ENCODE results near the gene ATF7. TPM values are rescaled to one million over a fixed set of nuclear protein-coding genes. Genes with fewer than 3 reads are reported as not detected.
A peak's percentile ranks its signal among the peaks of the same experiment; 100 is the strongest.
"Not testable (repeated sequence)": the region's sequence is repeated elsewhere in the genome, so short reads cannot be mapped to it uniquely, and the experiment has no call there.

ATF7 gene
- total RNA-seq, 1 donor from 2014 or later = 14.2 TPM

- TF ChIP-seq CTCF (IDR thresholded peaks at IDR 0.05; ENCODE audit: insufficient read depth, low read length, poor library complexity, severe bottlenecking) = no peak
- no peak overlapping the region for H3K4me3 ChIP-seq (ENCODE audit: low read depth, low read length)
- no peaks in the 10 kb centered on the region for H3K36me3 ChIP-seq (ENCODE audit: control insufficient read depth, insufficient read depth, low read length)
- DNase-seq (ENCODE audit: low read depth) = no peak
- no peaks in the 10 kb centered on the region for H3K27me3 ChIP-seq (ENCODE audit: control insufficient read depth, insufficient read depth, low read length)
These were observed 73.5 kb downstream of the ATF7 start for GRCh38 chr12:53552361-53553327.

- no peak overlapping the region for H3K4me3 ChIP-seq (ENCODE audit: low read depth, low read length)
- DNase-seq (ENCODE audit: low read depth) = no peak
- no peaks in the 10 kb centered on the region for H3K27me3 ChIP-seq (ENCODE audit: control insufficient read depth, insufficient read depth, low read length)
- H3K36me3 ChIP-seq (ENCODE audit: control insufficient read depth, insufficient read depth, low read length) = no peaks in the 10 kb centered on the region
- no peak for TF ChIP-seq CTCF (IDR thresholded peaks at IDR 0.05; ENCODE audit: insufficient read depth, low read length, poor library complexity, severe bottlenecking)
These were observed 74.3 kb downstream of the ATF7 start for GRCh38 chr12:53551889-53552291.

- no peak for DNase-seq (ENCODE audit: low read depth)
- Histone ChIP-seq H3K27me3 (ENCODE audit: control insufficient read depth, insufficient read depth, low read length) (no peaks in the 10 kb centered on the region), H3K4me3 (ENCODE audit: low read depth, low read length) (no peak overlapping the region), H3K36me3 (ENCODE audit: control insufficient read depth, insufficient read depth, low read length) (no peaks in the 10 kb centered on the region)
- TF ChIP-seq CTCF (IDR thresholded peaks at IDR 0.05; ENCODE audit: insufficient read depth, low read length, poor library complexity, severe bottlenecking) = no peak
These were observed 75.6 kb downstream of the ATF7 start for GRCh38 chr12:53550595-53550994.

- H3K27me3 ChIP-seq (ENCODE audit: control insufficient read depth, insufficient read depth, low read length); H3K4me3 ChIP-seq (ENCODE audit: low read depth, low read length); H3K36me3 ChIP-seq (ENCODE audit: control insufficient read depth, insufficient read depth, low read length); DNase-seq (ENCODE audit: low read depth): not testable (repeated sequence)
These were observed 76.1 kb downstream of the ATF7 start for GRCh38 chr12:53550131-53550530.

- H3K27me3 ChIP-seq (ENCODE audit: control insufficient read depth, insufficient read depth, low read length); H3K36me3 ChIP-seq (ENCODE audit: control insufficient read depth, insufficient read depth, low read length); DNase-seq (ENCODE audit: low read depth); H3K4me3 ChIP-seq (ENCODE audit: low read depth, low read length): not testable (repeated sequence)
These were observed 77.8 kb downstream of the ATF7 start for GRCh38 chr12:53548354-53548753.

- DNase-seq (ENCODE audit: low read depth) = peak; percentile 32
- Histone ChIP-seq H3K4me3 (ENCODE audit: low read depth, low read length) (no peak overlapping the region), H3K36me3 (ENCODE audit: control insufficient read depth, insufficient read depth, low read length) (no peaks in the 10 kb centered on the region), H3K27me3 (ENCODE audit: control insufficient read depth, insufficient read depth, low read length) (no peaks in the 10 kb centered on the region)
- TF ChIP-seq CTCF (IDR thresholded peaks at IDR 0.05; ENCODE audit: insufficient read depth, low read length, poor library complexity, severe bottlenecking) = peak; percentile 93
These were observed 82.6 kb downstream of the ATF7 start for GRCh38 chr12:53543539-53543938.

- no peak for TF ChIP-seq CTCF (IDR thresholded peaks at IDR 0.05; ENCODE audit: insufficient read depth, low read length, poor library complexity, severe bottlenecking)
These were observed 86.7 kb downstream of the ATF7 start for GRCh38 chr12:53539526-53539925.

More at GRCh38 chr12:53539526-53539925, 86.7 kb downstream of the ATF7 start:
- no peaks in the 10 kb centered on the region for H3K36me3 ChIP-seq (ENCODE audit: control insufficient read depth, insufficient read depth, low read length)
- H3K27me3 ChIP-seq (ENCODE audit: control insufficient read depth, insufficient read depth, low read length) = no peaks in the 10 kb centered on the region
- no peak for DNase-seq (ENCODE audit: low read depth)
- H3K4me3 ChIP-seq (ENCODE audit: low read depth, low read length) = no peak overlapping the region

Measured in kidney epithelial cell (primary cell).